Neural progenitor cell (in vitro differentiated cells): ENCODE results near the gene BMS1. TPM values are rescaled to one million over a fixed set of nuclear protein-coding genes. Genes with fewer than 3 reads are reported as not detected.
A peak's percentile ranks its signal among the peaks of the same experiment; 100 is the strongest.
"Not testable (repeated sequence)": the region's sequence is repeated elsewhere in the genome, so short reads cannot be mapped to it uniquely, and the experiment has no call there.

Experiments
- DNase-seq: peaks from one replicate; pipeline ENCODE4 v3.0.0-alpha.2; 2016; ENCODE audit warnings: low spot score
- H2AFZ ChIP-seq: fragments of 200-600 bp; sonication (generic); replicated peaks from 2 replicates; pipeline ENCODE4 v1.6.1; 2016; ENCODE audit warnings: antibody characterized with exemption
- H3F3A ChIP-seq: fragments of 200-600 bp; sonication (generic); 2 replicates; pipeline ENCODE4 v1.6.1; 2016; ENCODE audit warnings: antibody characterized with exemption, low read depth
- H3K27ac ChIP-seq: fragments of 200-600 bp; sonication (generic); 2 replicates; pipeline ENCODE4 v1.5.1; 2016; ENCODE audit warnings: mild to moderate bottlenecking
- H3K27me3 ChIP-seq: fragments of 200-600 bp; sonication (generic); 2 replicates; pipeline ENCODE4 v1.6.1; 2016; ENCODE audit warnings: mild to moderate bottlenecking, moderate library complexity
- H3K36me3 ChIP-seq: fragments of 200-600 bp; sonication (generic); 2 replicates; pipeline ENCODE4 v1.5.1; 2016
- H3K4me1 ChIP-seq: fragments of 200-600 bp; sonication (generic); 2 replicates; pipeline ENCODE4 v1.6.1; 2016; ENCODE audit warnings: mixed run types
- H3K4me2 ChIP-seq: fragments of 200-600 bp; sonication (generic); 2 replicates; pipeline ENCODE4 v1.6.1; 2016
- H3K4me3 ChIP-seq: fragments of 200-600 bp; sonication (generic); 2 replicates; pipeline ENCODE4 v1.5.1; 2016
- H3K79me2 ChIP-seq: fragments of 200-600 bp; sonication (generic); 2 replicates; pipeline ENCODE4 v1.6.1; 2016; ENCODE audit warnings: low read depth
- H3K9ac ChIP-seq: fragments of 200-600 bp; sonication (generic); 2 replicates; pipeline ENCODE4 v1.6.1; 2016
- H3K9me3 ChIP-seq: fragments of 200-600 bp; sonication (generic); 2 replicates; pipeline ENCODE4 v1.5.1; 2016; ENCODE audit warnings: low read depth
- H4K20me1 ChIP-seq: fragments of 200-600 bp; sonication (generic); 2 replicates; pipeline ENCODE4 v1.6.1; 2016; ENCODE audit warnings: low read depth
- H3K27ac Mint-ChIP-seq: 3 replicates; pipeline ENCODE4 v1.8.0; 2021; ENCODE audit warnings: mixed read lengths
- H3K27me3 Mint-ChIP-seq: 2 replicates; pipeline ENCODE4 v1.8.0; 2022; ENCODE audit warnings: low read depth, mild to moderate bottlenecking, inconsistent platforms, moderate library complexity, mixed read lengths; ENCODE audit not compliant: insufficient read depth
- H3K36me3 Mint-ChIP-seq: 3 replicates; pipeline ENCODE4 v1.8.0; 2021; ENCODE audit warnings: mixed read lengths
- H3K4me1 Mint-ChIP-seq: 3 replicates; pipeline ENCODE4 v1.8.0; 2021; ENCODE audit warnings: mixed read lengths
- H3K4me3 Mint-ChIP-seq: 3 replicates; pipeline ENCODE4 v1.8.0; 2021; ENCODE audit warnings: mild to moderate bottlenecking, moderate library complexity, mixed read lengths
- H3K9me3 Mint-ChIP-seq: 3 replicates; pipeline ENCODE4 v1.8.0; 2020; ENCODE audit warnings: mixed read lengths
- EZH2 ChIP-seq: fragments of 200-600 bp; sonication (generic); IDR thresholded peaks from 2 replicates; pipeline ENCODE4 v1.6.1; 2017; ENCODE audit warnings: antibody characterized with exemption, mild to moderate bottlenecking, moderate library complexity
- EZH2phosphoT487 ChIP-seq: fragments of 200-600 bp; sonication (generic); IDR thresholded peaks from 2 replicates; pipeline ENCODE4 v1.6.1; 2017; ENCODE audit warnings: antibody characterized with exemption
- total RNA-seq: library from RNA; depleted of rRNA; stranded (reverse); fragments of >200 nt; gene quantifications from 2 replicates; pipeline ENCODE4 v1.2.3, GENCODE V29; 2015; ENCODE audit warnings: low replicate concordance
- TF ChIP-seq, protein P1 (sequence below): fragments of 200-600 bp; sonication (generic); IDR thresholded peaks from 2 replicates; pipeline ENCODE4 v1.5.1; 2017; ENCODE audit warnings: antibody characterized with exemption, mild to moderate bottlenecking

Gene BMS1
- total RNA-seq, 1 donor from 2014 or later = 34.5 TPM

DNA sequence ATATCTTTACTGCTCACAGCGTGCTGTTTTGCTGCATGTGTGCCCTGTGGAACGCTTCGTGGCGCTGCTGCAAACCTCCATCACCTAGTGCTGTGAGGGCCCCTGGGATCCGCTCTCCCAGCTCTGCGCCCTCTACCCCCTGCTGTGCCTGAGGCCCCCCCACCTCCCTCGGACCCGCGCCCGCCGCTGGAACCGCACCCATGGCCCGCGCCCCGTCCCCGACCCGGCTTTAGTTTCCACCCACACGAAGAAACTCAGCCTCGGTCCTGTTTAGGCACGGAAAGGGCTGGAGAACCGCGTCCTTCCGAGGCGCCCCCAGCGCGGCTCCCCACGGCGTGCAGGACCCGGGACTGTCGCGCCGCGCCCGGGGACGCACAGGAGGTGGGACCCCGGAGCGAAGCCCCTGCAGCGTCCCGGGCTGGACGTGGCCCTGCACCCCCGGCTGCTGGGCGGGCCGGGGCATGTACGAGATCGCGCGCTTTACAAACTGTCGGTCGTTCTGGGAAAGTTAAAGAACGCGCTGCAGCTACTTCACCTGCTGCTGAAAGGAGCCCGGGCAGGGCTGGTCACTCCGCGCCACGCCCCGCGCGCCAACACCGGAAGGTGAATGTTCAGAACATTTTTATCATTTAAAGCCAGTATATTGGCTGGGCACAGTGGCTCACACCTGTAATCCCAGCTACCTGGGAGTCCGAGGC is 54.3 kb downstream of the BMS1 start:
- Histone ChIP-seq H3K9ac (no peak overlapping the region), H3K27ac (no peak overlapping the region), H3K4me3 (peak overlapping the region; percentile 36), H3K4me1 (no peaks in the 10 kb centered on the region), H3K36me3 (no peaks in the 10 kb centered on the region), H3K9me3 (no peaks in the 10 kb centered on the region), H2AFZ (no peak overlapping the region), H3K79me2 (no peaks in the 10 kb centered on the region), H3K27me3 (peaks cover 9% of the 10 kb centered on the region), H3K4me2 (peak overlapping the region; percentile 38), H3F3A (no peaks in the 10 kb centered on the region), H4K20me1 (no peaks in the 10 kb centered on the region)
- Mint-ChIP-seq H3K9me3 (peaks cover 4% of the 10 kb centered on the region), H3K27me3 (peaks cover 11% of the 10 kb centered on the region), H3K4me3 (no peak overlapping the region), H3K36me3 (peaks cover 2% of the 10 kb centered on the region), H3K27ac (no peak overlapping the region), H3K4me1 (no peaks in the 10 kb centered on the region)
- no peak for TF ChIP-seq EZH2
- no peak for DNase-seq

DNA sequence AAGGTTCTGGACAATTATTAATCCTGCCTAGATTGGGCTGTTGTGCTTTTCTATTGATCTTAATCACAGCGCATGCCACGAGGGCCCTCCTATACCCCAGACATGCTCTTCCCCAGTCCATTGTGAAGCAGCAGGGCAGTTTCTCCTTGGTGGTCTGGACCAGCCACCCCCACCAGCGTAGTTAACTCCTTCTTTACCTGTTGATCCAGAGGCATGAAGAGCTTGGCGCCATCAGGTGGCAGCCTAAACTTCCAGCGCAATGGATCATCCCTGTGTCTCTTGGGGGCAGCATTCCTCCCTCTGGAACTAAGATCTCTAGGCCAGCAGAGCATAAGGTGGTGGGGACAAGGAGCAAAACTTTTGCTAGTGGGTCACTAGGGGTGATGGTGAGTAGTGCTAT is 62.2 kb downstream of the BMS1 start:
- not testable (repeated sequence) for H3K36me3 ChIP-seq, H4K20me1 ChIP-seq, H3K27ac Mint-ChIP-seq, H3K4me1 Mint-ChIP-seq, H3K27me3 ChIP-seq, H3K4me1 ChIP-seq, H3F3A ChIP-seq, H3K9me3 ChIP-seq, H3K4me3 ChIP-seq, H3K4me2 ChIP-seq, H3K79me2 ChIP-seq, H3K9ac ChIP-seq, H3K4me3 Mint-ChIP-seq, H3K27ac ChIP-seq, H3K36me3 Mint-ChIP-seq
- TF ChIP-seq, protein P1, sequence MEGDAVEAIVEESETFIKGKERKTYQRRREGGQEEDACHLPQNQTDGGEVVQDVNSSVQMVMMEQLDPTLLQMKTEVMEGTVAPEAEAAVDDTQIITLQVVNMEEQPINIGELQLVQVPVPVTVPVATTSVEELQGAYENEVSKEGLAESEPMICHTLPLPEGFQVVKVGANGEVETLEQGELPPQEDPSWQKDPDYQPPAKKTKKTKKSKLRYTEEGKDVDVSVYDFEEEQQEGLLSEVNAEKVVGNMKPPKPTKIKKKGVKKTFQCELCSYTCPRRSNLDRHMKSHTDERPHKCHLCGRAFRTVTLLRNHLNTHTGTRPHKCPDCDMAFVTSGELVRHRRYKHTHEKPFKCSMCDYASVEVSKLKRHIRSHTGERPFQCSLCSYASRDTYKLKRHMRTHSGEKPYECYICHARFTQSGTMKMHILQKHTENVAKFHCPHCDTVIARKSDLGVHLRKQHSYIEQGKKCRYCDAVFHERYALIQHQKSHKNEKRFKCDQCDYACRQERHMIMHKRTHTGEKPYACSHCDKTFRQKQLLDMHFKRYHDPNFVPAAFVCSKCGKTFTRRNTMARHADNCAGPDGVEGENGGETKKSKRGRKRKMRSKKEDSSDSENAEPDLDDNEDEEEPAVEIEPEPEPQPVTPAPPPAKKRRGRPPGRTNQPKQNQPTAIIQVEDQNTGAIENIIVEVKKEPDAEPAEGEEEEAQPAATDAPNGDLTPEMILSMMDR = peak; percentile 31
- Mint-ChIP-seq H3K27me3 (peaks cover 11% of the 10 kb centered on the region), H3K9me3 (peaks cover 16% of the 10 kb centered on the region)
- peak; percentile 24 for DNase-seq
- peak overlapping the region; percentile 26 for H2AFZ ChIP-seq

DNA sequence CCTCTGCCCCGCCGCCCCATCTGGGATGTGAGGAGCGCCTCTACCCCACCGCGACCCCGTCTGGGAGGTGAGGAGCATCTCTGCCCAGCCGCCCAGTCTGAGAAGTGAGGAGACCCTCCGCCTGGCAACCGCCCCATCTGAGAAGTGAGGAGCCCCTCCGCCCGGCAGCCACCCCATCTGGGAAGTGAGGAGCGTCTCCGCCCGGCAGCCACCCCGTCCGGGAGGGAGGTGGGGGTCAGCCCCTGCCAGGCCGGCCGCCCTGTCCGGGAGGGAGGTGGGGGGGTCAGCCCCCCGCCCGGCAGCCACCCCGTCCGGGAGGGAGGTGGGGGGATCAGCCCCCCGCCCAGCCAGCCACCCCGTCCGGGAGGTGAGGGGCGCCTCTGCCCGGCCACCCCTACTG is 64.7 kb downstream of the BMS1 start:
- H3K4me1 ChIP-seq, H3K27me3 Mint-ChIP-seq: not testable (repeated sequence)

DNA sequence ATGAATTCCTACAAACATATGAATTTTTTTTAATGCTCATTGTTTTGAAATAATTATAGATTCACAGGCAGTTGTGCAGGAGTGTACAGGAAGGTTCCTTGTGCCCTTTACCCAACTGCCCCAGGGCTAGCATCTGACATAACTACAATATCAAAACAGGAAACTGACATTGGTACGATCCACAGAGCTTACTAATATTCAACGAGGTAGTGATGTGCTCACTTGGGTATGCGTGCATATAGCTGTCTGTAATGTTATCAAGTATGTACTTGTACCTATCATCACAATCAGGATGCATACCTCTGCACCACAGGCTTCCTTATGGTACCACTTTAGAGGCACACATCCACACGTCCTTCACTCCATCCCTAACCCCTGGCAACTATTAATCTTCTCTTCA is 68.3 kb downstream of the BMS1 start:
- no peaks in the 10 kb centered on the region for H3K79me2 ChIP-seq
- no peaks in the 10 kb centered on the region for H3F3A ChIP-seq
- H3K27me3 Mint-ChIP-seq = peaks cover 2% of the 10 kb centered on the region
- TF ChIP-seq EZH2 (no peak), EZH2phosphoT487 (no peak)
- TF ChIP-seq, protein P1 = no peak
- no peaks in the 10 kb centered on the region for H4K20me1 ChIP-seq
- H3K9ac ChIP-seq = no peak overlapping the region
- no peaks in the 10 kb centered on the region for H3K4me1 Mint-ChIP-seq
- H3K27ac Mint-ChIP-seq = no peak overlapping the region
- H3K9me3 ChIP-seq = no peaks in the 10 kb centered on the region
- no peaks in the 10 kb centered on the region for H3K4me1 ChIP-seq
- H3K27ac ChIP-seq = no peak overlapping the region
- no peak overlapping the region for H3K4me3 Mint-ChIP-seq
- H2AFZ ChIP-seq = no peak overlapping the region
- no peak overlapping the region for H3K4me3 ChIP-seq
- H3K27me3 ChIP-seq = no peaks in the 10 kb centered on the region
- no peak for DNase-seq
- H3K9me3 Mint-ChIP-seq = peaks cover 5% of the 10 kb centered on the region
- H3K36me3 ChIP-seq = no peaks in the 10 kb centered on the region
- no peaks in the 10 kb centered on the region for H3K36me3 Mint-ChIP-seq
- no peak overlapping the region for H3K4me2 ChIP-seq

More for the DNA sequence above, 64.7 kb downstream of the BMS1 start:
- H3K9ac ChIP-seq, H3K27ac Mint-ChIP-seq, H3K4me1 Mint-ChIP-seq, H3K4me3 Mint-ChIP-seq, H3K9me3 ChIP-seq, H2AFZ ChIP-seq, DNase-seq, H3F3A ChIP-seq, H3K4me3 ChIP-seq, H3K79me2 ChIP-seq, H3K27me3 ChIP-seq, H3K27ac ChIP-seq, H3K36me3 ChIP-seq, H4K20me1 ChIP-seq, H3K36me3 Mint-ChIP-seq, H3K4me2 ChIP-seq: not testable (repeated sequence)
- H3K9me3 Mint-ChIP-seq = peaks cover 15% of the 10 kb centered on the region
